Liver (tissue), 3 donors: ENCODE results near the gene SORL1.

Source experiments
- ATF3 ChIP-seq: IDR thresholded peaks from 2 replicates; pipeline ENCODE4 v1.6.1; 2016; ENCODE audit warnings: antibody characterized with exemption
- CTCF ChIP-seq: fragments of 150-350 bp; IDR thresholded peaks from 2 replicates; pipeline ENCODE4 v1.5.1; 2017; ENCODE audit warnings: improper control_type of control experiment, low read depth, low read length; ENCODE audit not compliant: missing input control
- EGR1 ChIP-seq, 2 donors: IDR thresholded peaks; 2 replicates each; pipeline ENCODE4 v1.6.1; 2016 to 2018; ENCODE audit warnings: antibody characterized with exemption in 2 of 2, low read depth in 2 of 2
- FOXA1 ChIP-seq: IDR thresholded peaks from 2 replicates; pipeline ENCODE4 v1.6.1; 2016; ENCODE audit warnings: antibody characterized with exemption
- GABPA ChIP-seq, 2 donors: IDR thresholded peaks in 1 of 2; conservative IDR thresholded peaks in 1 of 2; 2 replicates each; pipeline ENCODE4 v1.6.1; 2016; ENCODE audit warnings: antibody characterized with exemption in 2 of 2, mild to moderate bottlenecking in 1 of 2, moderate library complexity in 1 of 2
- HNF4G ChIP-seq: IDR thresholded peaks from 2 replicates; pipeline ENCODE4 v1.6.1; 2016; ENCODE audit warnings: antibody characterized with exemption
- JUND ChIP-seq, 2 donors: IDR thresholded peaks; 2 replicates each; pipeline ENCODE4 v1.6.1; 2016; ENCODE audit warnings: antibody characterized with exemption in 2 of 2
- MAX ChIP-seq: IDR thresholded peaks from 2 replicates; pipeline ENCODE4 v1.6.1; 2016; ENCODE audit warnings: antibody characterized with exemption
- RAD21 ChIP-seq, 2 donors: IDR thresholded peaks; 2 replicates each; pipeline ENCODE4 v1.6.1; 2016; ENCODE audit warnings: antibody characterized with exemption in 2 of 2, mild to moderate bottlenecking in 2 of 2
- REST ChIP-seq: IDR thresholded peaks from 2 replicates; pipeline ENCODE4 v1.6.1; 2016; ENCODE audit warnings: antibody characterized with exemption, mild to moderate bottlenecking
- SP1 ChIP-seq: IDR thresholded peaks from 2 replicates; pipeline ENCODE4 v1.6.1; 2018; ENCODE audit warnings: antibody characterized with exemption, mild to moderate bottlenecking
- TAF1 ChIP-seq: conservative IDR thresholded peaks from 2 replicates; pipeline ENCODE4 v1.6.1; 2016; ENCODE audit warnings: antibody characterized with exemption, mild to moderate bottlenecking
- YY1 ChIP-seq: IDR thresholded peaks from 2 replicates; pipeline ENCODE4 v1.6.1; 2016; ENCODE audit warnings: antibody characterized with exemption, mild to moderate bottlenecking
- ZBTB33 ChIP-seq: IDR thresholded peaks from 2 replicates; pipeline ENCODE4 v1.6.1; 2016; ENCODE audit warnings: antibody characterized with exemption
- donor health status: healthy.
- donor health status: healthy.

GRCh38 chr11:121437018-121437685 is 15.0 kb upstream of the SORL1 start:
- TF ChIP-seq EGR1 (IDR thresholded peaks at IDR 0.05; ENCODE audit: low read depth in 2 of 2) (no peak), CTCF (no peak), REST (peak; percentile 31), JUND (IDR thresholded peaks at IDR 0.05) (peak in 1 of 2 donors; percentile 29), FOXA1 (no peak), YY1 (peak; percentile 85), SP1 (no peak), MAX (no peak), TAF1 (no peak), HNF4G (no peak), RAD21 (IDR thresholded peaks at IDR 0.05) (no peak), ATF3 (no peak), ZBTB33 (no peak), GABPA (IDR thresholded peaks at IDR 0.05 in 1 of 2, conservative IDR thresholded peaks at IDR 0.05 in 1 of 2) (no peak)
